GM12891 (cell line): ENCODE measurements around the gene AHDC1.

ENCODE experiments used
- POLR2A ChIP-seq: IDR thresholded peaks from 2 replicates; pipeline ENCODE4 v1.6.1; 2011; ENCODE audit warnings: low read depth, low read length, control low read depth
- POLR2AphosphoS5 ChIP-seq: IDR thresholded peaks from 2 replicates; pipeline ENCODE4 v1.6.1; 2011; ENCODE audit warnings: low read depth, low read length, control low read depth
- POU2F2 ChIP-seq: IDR thresholded peaks from 2 replicates; pipeline ENCODE4 v1.6.1; 2011; ENCODE audit warnings: low read depth, mild to moderate bottlenecking, control low read depth, low read length, moderate library complexity
- SPI1 ChIP-seq: IDR thresholded peaks from 2 replicates; pipeline ENCODE4 v1.6.1; 2011; ENCODE audit warnings: low read depth, low read length, control low read depth
- TAF1 ChIP-seq: IDR thresholded peaks from 2 replicates; pipeline ENCODE4 v1.6.1; 2011; ENCODE audit warnings: low read depth, low read length, control low read depth

DNA sequence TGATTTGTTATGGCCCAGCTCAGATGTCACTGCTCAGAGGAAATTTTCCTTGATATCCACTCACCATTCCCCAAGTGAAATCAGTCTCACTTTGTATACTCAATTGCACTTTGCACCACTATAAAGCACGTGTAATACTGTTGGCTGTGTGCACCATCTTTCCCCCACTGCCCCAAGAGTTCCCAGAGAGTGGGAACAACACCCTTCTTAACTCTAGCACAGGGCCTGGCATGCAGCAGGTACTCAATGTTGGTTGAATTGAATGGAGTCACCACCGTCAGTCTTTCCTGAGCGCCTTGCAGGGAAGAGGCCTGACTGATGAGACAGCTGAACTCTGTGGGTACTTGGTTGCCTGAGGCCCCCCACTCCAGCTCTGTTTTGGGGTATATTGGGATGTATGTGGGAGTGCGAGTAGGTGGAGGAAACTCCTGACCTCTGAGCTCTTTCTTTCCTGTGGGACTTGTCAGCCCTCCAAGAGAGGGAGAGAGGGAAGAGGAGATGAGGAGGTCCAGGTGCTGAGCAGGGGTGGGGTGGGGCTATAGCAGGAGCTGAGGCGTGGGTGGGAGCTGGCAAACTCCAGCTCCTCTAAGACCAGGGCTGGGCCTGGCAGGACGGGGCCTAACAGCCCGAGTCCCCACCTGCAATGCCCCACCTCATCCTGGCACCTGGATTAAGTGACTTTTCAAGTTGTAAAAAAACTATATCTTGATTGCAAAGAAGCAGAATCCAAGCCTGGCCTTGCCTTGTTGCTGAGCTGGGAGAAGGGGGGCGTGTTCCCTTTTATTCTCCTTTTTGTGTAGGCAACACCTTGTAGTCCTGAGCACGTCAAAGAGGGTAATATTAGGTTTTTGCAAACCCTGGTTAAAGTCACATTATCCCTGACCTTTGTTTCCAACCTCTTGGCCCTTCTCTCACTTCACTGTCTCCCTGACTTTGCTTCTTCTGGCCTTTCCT is 94.5 kb downstream of the AHDC1 start:
- TF ChIP-seq POLR2A (no peak), TAF1 (no peak), POLR2AphosphoS5 (no peak), SPI1 (no peak), POU2F2 (no peak)
